Naive B cell (primary cell): ENCODE results near the gene SLC40A1. TPM values are rescaled to one million over a fixed set of nuclear protein-coding genes. Genes with fewer than 3 reads are reported as not detected.

Source experiments
- ATAC-seq, 2 donors: fragments of 150-1000 bp; cut with Tn5 transposase; 2 replicates each; pipeline ENCODE4 v1.10.0; 2021; ENCODE audit warnings: low read depth in 2 of 2, mild to moderate bottlenecking in 2 of 2, moderate library complexity in 2 of 2
- DNase-seq: peaks from one replicate; pipeline ENCODE4 v3.0.0; 2022
- H3K27ac Mint-ChIP-seq, 6 donors: one replicate each; pipeline ENCODE4 v1.8.0; 2020 to 2022; ENCODE audit warnings: mild to moderate bottlenecking in 6 of 6, mixed read lengths in 6 of 6, moderate library complexity in 5 of 6, inconsistent platforms in 2 of 6
- H3K27me3 Mint-ChIP-seq, 3 donors: one replicate each; pipeline ENCODE4 v1.8.0; 2021 to 2022; ENCODE audit warnings: mixed read lengths in 3 of 3, mild to moderate bottlenecking in 1 of 3
- H3K36me3 Mint-ChIP-seq, 2 donors: one replicate each; pipeline ENCODE4 v1.8.0; 2020 to 2022; ENCODE audit warnings: mixed read lengths in 2 of 2, inconsistent platforms in 1 of 2, mild to moderate bottlenecking in 1 of 2
- H3K4me1 Mint-ChIP-seq, 3 donors: one replicate each; pipeline ENCODE4 v1.8.0; 2020 to 2022; ENCODE audit warnings: mixed read lengths in 3 of 3, inconsistent platforms in 1 of 3, mild to moderate bottlenecking in 1 of 3, moderate library complexity in 1 of 3
- H3K4me3 Mint-ChIP-seq, 8 donors: one replicate each; pipeline ENCODE4 v1.8.0; 2020 to 2022; ENCODE audit warnings: mild to moderate bottlenecking in 8 of 8, mixed read lengths in 8 of 8, moderate library complexity in 8 of 8, inconsistent platforms in 2 of 8
- H3K9me3 Mint-ChIP-seq, 7 donors: one replicate each; pipeline ENCODE4 v1.8.0; 2020 to 2022; ENCODE audit warnings: mixed read lengths in 7 of 7, mild to moderate bottlenecking in 5 of 7, inconsistent platforms in 2 of 7, moderate library complexity in 1 of 7
- polyA plus RNA-seq, 6 donors: library from polyadenylated mRNA; unstranded; fragments of 300-500 nt; fragmentation: Illumina TruSeq; gene quantifications; one replicate each; pipeline ENCODE4 v1.2.3, GENCODE V29; 2021; ENCODE audit warnings: low read depth in 6 of 6

Gene SLC40A1, protein sequence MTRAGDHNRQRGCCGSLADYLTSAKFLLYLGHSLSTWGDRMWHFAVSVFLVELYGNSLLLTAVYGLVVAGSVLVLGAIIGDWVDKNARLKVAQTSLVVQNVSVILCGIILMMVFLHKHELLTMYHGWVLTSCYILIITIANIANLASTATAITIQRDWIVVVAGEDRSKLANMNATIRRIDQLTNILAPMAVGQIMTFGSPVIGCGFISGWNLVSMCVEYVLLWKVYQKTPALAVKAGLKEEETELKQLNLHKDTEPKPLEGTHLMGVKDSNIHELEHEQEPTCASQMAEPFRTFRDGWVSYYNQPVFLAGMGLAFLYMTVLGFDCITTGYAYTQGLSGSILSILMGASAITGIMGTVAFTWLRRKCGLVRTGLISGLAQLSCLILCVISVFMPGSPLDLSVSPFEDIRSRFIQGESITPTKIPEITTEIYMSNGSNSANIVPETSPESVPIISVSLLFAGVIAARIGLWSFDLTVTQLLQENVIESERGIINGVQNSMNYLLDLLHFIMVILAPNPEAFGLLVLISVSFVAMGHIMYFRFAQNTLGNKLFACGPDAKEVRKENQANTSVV
- 1 to 10 TPM; 1.9 to 7.2 (median 3.3) TPM for polyA plus RNA-seq

DNA sequence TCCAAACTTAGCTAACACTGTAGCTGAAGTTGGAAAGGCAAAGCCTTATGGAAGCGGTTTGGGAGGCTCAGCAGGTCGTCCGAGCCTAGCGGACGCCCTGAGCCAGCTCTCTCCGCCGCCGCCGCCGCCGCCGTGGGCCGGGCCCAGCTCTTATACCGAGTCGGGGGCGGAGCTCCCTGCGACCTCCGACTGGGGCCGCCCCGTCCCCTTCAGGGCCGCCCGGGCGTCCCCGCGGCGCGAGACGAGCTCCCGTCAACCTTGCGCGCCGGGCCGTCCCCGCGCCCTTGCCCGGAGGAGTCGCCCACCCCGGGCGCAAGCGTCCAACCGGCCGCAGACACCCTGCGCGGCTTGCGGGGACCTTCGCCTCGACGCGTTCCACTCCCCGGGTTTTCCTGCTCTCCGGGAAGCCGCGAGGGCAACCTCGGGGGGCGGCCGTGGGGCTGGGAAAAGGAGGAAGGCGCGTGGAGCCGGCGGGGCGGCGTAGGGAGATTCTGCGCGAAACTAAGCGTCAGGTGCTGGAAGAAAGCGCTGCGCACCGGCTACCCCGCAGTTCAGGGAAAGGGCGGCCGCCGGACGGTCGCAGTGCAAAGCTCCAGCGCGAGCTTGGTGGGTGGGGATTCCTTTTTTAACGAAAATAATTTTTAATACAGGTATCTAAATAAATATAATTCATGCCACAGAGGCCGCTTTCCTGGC lies at the start of gene SLC40A1:
SLC40A1 (minus strand) TSS at position 129 of the 696 bp plus-strand sequence. CDS start 326 bp downstream, outside the sequence.
- Mint-ChIP-seq H3K27ac (no peak within 1 kb of the TSS), H3K36me3 (no peaks in the 10 kb centered on the region), H3K27me3 (peaks cover 45 to 56% (median 45%) of the 10 kb centered on the region in 3 donors), H3K4me3 (peak within 1 kb of the TSS; percentile 73 to 95 (median 87)), H3K4me1 (peaks cover 20 to 22% (median 21%) of the 10 kb centered on the region in 3 donors), H3K9me3 (no peaks in the 10 kb centered on the region)
- DNase-seq (peak; percentile 33), ATAC-seq (peak; percentile 91 to 92)

DNA sequence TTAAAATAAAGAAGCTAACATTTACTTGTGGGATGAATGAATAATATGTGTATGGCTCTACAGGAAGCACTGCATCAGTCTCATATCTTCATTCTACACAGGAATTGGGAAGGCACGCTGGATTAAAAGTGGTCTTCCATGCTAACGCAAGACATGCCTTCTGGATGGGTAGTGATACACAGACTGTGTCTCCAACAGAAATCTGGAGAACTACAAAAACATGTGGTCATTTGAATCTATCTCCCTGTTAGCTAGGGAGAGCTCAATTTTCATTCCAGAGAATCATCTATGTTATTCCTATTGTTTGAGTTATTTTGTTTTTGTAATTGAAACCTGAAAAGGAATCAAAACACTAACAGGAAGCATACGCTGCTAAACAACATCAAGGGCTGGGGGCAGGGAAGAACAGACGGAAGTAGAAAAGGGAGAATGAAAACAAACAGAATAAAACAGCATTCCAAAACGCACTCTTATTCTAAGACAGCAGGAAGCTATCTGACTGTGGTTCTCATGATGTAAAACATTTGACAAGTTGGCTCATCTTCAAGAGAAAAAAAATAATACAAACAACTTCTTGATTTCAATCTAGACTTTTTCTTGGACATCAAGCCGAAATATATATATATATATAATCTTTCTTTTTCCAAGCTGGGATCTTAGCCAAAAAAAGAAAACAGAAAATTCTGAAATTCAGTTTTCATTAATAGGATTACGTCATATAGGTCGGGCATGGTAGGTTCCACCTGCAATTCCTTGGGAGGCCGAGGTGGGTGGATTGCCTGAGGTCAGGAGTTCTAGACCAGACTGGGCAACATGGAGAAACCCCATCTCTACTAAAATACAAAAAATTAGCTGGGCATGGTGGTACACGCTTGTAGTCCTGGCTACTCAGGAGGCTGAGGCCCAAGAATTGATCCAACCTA lies 49.2 kb upstream of the SLC40A1 start:
- DNase-seq (no peak), ATAC-seq (no peak)
- H3K4me3 Mint-ChIP-seq = no peak overlapping the region
- peak overlapping the region in 1 of 6 donors; percentile 4 for H3K27ac Mint-ChIP-seq
- H3K4me1 Mint-ChIP-seq = no peaks in the 10 kb centered on the region
- no peaks in the 10 kb centered on the region for H3K36me3 Mint-ChIP-seq
- no peaks in the 10 kb centered on the region for H3K9me3 Mint-ChIP-seq
- peaks cover 1 to 20% (median 17%) of the 10 kb centered on the region in 3 donors for H3K27me3 Mint-ChIP-seq

DNA sequence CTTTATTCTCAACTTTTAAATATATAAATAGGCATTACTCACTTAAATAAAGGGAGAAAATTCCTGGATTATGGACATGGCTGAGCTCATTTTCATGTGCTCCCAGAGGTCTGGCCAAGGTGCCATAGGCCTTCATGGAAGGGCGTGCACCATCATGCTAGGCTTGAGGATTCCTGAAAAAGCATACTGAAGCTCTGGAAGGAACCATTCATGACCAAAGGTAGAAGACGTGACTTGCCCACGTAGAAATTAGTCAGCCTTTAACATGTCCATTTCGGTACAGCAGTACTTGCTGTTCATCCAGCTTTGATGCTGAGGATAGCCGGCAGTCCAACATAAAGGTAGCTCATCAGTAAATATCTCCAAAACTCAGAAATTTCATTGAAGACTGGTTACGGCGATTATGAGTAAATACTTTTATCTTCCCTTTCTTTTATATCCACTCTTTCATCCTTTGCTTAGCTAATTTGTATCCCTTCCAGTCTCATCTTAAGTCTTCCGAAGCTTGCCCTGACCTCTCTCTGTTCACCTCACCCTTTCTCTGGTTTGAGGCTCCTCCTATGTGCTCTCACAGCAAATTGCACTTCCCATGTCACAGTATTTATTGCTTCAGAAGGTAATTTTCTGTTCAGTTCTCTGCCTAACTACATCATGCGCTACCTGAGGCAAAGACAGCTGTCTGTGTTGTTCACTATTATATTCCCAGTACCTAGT lies 48.4 kb upstream of the SLC40A1 start:
- no peak overlapping the region for H3K4me3 Mint-ChIP-seq
- H3K27me3 Mint-ChIP-seq = peaks cover 9 to 28% (median 21%) of the 10 kb centered on the region in 3 donors
- DNase-seq (no peak), ATAC-seq (no peak)
- H3K27ac Mint-ChIP-seq = peak overlapping the region in 1 of 6 donors; percentile 4
- H3K4me1 Mint-ChIP-seq = no peaks in the 10 kb centered on the region
- H3K36me3 Mint-ChIP-seq = no peaks in the 10 kb centered on the region
- no peaks in the 10 kb centered on the region for H3K9me3 Mint-ChIP-seq

DNA sequence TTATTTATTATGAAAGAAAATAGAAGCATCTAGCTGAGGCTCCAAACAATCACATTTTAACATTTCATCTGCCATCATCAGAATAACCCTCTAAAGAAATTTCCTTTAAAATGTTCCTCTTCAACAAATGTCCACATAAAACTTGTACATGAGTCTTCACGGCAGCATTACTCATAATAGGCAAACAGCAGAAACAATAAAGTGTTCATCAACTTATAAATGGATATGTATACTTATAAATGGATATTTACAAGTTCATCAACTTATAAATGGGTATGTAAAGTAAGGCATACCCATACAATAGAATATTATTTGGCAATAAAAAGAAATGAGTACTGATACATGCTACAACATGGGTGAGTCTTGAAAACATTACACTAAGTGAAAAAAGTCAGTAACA lies 47.2 kb upstream of the SLC40A1 start:
- DNase-seq = no peak
- Mint-ChIP-seq H3K4me1 (no peaks in the 10 kb centered on the region), H3K4me3 (no peak overlapping the region), H3K27me3 (peaks cover 9 to 28% (median 21%) of the 10 kb centered on the region in 3 donors), H3K36me3 (no peaks in the 10 kb centered on the region), H3K9me3 (no peaks in the 10 kb centered on the region), H3K27ac (no peak overlapping the region)
- ATAC-seq = no peak

DNA sequence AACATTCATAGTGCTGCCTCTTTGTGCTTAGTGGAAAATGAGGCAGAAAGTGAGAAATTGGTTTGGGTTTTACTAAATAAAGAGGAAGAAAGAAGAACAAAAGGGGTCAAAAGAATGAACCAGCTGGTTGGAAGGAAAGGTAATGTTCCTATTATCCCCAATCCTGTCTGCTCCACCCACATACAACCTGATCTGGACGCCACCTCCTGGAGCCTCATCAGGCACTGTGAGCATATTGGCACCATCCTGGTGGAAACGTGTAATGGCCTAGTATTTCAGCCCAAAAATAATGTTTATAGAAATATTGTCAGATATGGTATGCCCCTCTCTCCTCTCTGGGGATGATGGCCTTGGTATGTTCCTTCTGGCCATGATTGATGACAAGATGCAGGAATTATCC lies 45.0 kb upstream of the SLC40A1 start:
- Mint-ChIP-seq H3K4me1 (no peaks in the 10 kb centered on the region), H3K9me3 (no peaks in the 10 kb centered on the region), H3K27ac (no peak overlapping the region), H3K27me3 (peaks cover 9 to 28% (median 21%) of the 10 kb centered on the region in 3 donors), H3K36me3 (no peaks in the 10 kb centered on the region), H3K4me3 (no peak overlapping the region)
- DNase-seq = no peak
- no peak for ATAC-seq

DNA sequence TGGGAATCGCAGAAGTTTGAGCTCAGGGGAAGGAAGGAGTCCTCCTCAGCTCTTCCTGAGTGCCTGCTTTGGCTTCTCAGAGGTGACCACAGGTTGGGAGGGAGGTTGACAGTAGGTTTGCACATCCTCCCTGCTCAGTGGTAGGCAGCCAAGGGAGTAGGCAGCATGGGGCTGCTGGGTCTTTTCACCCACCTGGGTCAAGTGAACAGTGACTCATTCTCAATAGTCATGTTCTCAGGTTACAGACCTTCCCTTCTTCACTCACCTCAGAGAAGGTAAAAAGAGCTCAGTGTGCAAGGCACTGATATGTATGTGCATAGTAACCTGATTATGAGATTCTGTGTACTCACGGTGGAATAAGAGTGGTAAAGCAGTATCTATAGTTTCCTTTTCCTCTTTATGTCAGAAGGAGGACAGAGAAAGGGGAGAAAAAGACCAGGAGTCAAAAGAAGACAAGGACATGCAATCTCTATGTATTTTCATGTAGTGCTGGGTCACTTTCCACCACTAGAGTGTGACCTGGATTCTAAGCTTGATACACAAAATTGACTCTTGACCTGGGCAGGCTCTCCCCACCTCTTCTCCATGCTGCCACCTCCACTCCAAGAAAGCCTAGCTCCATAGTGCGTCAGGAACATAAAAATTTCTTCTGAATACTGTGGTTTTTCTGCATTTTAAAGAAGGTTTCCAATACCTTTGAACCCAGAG lies 44.2 kb upstream of the SLC40A1 start:
- ATAC-seq (no peak), DNase-seq (no peak)
- H3K4me1 Mint-ChIP-seq = no peaks in the 10 kb centered on the region
- no peak overlapping the region for H3K27ac Mint-ChIP-seq
- no peak overlapping the region for H3K4me3 Mint-ChIP-seq
- H3K9me3 Mint-ChIP-seq = no peaks in the 10 kb centered on the region
- H3K36me3 Mint-ChIP-seq = no peaks in the 10 kb centered on the region
- peaks cover 9 to 28% (median 21%) of the 10 kb centered on the region in 3 donors for H3K27me3 Mint-ChIP-seq

DNA sequence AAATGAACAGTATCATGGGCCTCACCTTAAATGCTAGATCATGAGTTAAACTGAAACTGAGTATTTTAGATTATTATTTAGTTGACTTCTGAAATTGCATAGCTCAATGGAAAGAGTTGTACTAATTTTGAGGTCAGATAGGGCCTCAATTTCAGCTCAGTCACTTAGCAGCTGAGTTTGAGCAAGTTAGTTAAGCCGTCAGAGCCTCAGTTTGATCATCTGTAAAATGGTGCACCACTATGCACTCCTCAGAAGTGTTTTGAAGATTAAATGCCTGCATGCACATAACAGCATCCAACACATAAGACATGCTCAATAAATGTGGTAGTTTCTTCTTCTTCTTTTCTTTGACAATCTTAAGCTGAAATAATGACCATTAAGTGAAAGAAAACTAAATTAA lies 42.5 kb upstream of the SLC40A1 start:
- no peaks in the 10 kb centered on the region for H3K4me1 Mint-ChIP-seq
- H3K27me3 Mint-ChIP-seq = peaks cover 9 to 19% (median 16%) of the 10 kb centered on the region in 3 donors

DNA sequence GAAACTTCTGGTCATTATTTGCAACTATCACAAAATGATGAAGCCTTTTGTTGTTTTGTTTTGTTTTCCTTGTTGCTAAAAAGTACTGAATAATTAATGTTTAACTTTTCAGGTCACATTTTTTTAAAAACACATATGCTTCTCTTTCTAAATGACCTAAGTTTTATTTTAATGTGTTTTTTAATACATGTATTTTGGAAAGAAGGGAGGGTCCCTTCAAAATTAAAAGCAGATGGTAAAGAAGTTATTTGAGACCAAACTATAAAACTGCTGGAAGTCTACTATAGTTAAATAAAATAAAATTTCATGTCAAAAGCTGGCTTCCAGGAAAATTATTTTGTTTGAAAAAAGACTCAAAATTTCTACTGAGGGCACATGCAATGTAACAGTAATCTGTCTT lies 41.2 kb upstream of the SLC40A1 start:
- H3K4me1 Mint-ChIP-seq = no peaks in the 10 kb centered on the region

More for the DNA sequence above, 42.5 kb upstream of the SLC40A1 start:
- no peak overlapping the region for H3K4me3 Mint-ChIP-seq
- ATAC-seq = no peak
- no peak for DNase-seq
- H3K36me3 Mint-ChIP-seq = no peaks in the 10 kb centered on the region
- H3K9me3 Mint-ChIP-seq = no peaks in the 10 kb centered on the region
- H3K27ac Mint-ChIP-seq = no peak overlapping the region

DNA sequence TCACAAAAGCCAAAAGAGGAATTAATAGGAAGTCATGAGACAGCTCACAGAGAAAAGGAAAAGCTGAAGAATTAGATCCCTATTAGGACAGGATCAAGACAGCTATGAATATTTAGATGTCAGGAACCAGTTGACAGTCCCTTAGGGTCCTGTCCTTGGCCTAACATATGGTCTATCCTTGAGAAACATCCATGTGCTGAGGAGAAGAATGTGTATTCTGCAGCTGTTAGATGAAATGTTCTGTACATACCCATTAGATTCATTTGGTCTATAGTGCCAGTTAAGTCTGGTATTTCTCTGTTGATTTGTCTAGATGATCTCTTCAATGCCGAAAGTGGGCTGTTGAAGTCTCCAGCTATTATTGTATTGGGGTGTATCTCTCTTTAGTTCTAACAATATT lies 37.6 kb upstream of the SLC40A1 start:
- Mint-ChIP-seq H3K4me3 (no peak overlapping the region), H3K36me3 (no peaks in the 10 kb centered on the region), H3K27ac (no peak overlapping the region), H3K27me3 (no peaks in the 10 kb centered on the region), H3K4me1 (peaks cover 0 to under 1% (median 0%) of the 10 kb centered on the region in 3 donors), H3K9me3 (no peaks in the 10 kb centered on the region)
- no peak for ATAC-seq
- DNase-seq = no peak

More for the DNA sequence above, 41.2 kb upstream of the SLC40A1 start:
- Mint-ChIP-seq H3K27ac (no peak overlapping the region), H3K27me3 (peaks cover 9 to 19% (median 16%) of the 10 kb centered on the region in 3 donors), H3K36me3 (no peaks in the 10 kb centered on the region), H3K9me3 (no peaks in the 10 kb centered on the region), H3K4me3 (no peak overlapping the region)
- ATAC-seq = no peak
- DNase-seq = no peak

DNA sequence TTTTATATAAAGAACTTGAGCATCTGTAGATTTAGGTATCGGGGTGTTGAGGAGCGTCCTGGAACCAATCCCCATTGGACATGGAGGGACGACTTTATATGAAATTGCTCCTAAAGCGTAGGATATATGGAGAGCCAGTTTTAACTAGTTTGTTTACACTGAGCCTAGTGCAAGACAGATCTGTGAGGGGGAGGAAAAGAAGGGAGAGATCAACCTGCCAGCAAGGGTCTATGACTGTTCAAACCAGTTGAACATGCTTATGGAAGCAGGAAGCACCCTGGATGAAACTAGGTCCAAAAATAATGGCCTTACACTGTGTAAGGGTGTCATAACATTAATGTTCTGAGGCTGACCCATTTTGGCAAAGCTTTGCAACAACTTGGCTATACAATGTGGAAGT lies 34.0 kb upstream of the SLC40A1 start:
- no peaks in the 10 kb centered on the region for H3K36me3 Mint-ChIP-seq
- H3K4me3 Mint-ChIP-seq = no peak overlapping the region
- no peak overlapping the region for H3K27ac Mint-ChIP-seq
- H3K4me1 Mint-ChIP-seq = peaks cover 0 to 2% (median 0%) of the 10 kb centered on the region in 3 donors
- no peak for DNase-seq
- no peaks in the 10 kb centered on the region for H3K27me3 Mint-ChIP-seq
- no peak for ATAC-seq
- H3K9me3 Mint-ChIP-seq = no peaks in the 10 kb centered on the region

DNA sequence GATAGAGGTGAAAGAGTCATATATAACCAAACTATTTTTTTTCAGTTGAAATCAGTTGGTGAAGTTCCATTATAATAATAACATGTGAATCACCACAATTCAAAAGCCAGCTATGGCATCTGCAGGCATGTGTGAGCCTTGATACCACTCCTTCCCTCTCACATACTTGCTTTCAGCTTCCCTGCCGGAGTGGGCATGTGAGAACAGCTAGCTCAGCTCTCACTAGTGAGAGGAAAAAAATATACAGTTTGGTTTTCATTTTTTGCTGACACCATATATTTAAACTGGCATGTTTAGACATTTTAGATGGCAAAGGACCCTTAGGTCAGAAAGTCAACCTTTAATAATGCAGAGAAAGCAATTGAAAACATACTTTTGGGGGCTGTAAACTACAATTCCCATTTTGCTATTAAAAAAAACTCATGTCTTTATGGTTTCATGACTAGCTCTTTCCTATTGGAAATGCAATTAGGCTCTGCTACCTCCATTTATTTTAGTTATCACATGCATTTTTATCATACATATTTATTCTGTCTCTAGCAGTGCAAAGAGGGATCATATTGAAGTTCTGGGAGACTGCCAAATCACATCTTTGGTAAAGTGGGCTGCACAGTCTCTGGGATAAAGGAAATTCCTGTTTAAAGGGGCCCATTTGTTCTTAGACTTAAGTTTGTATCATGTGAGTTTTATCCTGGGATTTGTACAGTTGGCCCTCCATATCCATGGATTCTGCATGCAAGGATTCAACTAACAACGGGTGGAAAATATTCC lies 33.2 kb upstream of the SLC40A1 start:
- ATAC-seq (no peak), DNase-seq (no peak)
- Mint-ChIP-seq H3K27me3 (no peaks in the 10 kb centered on the region), H3K27ac (no peak overlapping the region), H3K4me1 (peaks cover 0 to 2% (median 0%) of the 10 kb centered on the region in 3 donors), H3K36me3 (no peaks in the 10 kb centered on the region), H3K9me3 (no peaks in the 10 kb centered on the region), H3K4me3 (no peak overlapping the region)
